ENCODE results near the gene SPNS2.

GRCh38 chr17:4554441-4554996 is 55.8 kb downstream of the SPNS2 start:
- TF ChIP-seq, protein P1, sequence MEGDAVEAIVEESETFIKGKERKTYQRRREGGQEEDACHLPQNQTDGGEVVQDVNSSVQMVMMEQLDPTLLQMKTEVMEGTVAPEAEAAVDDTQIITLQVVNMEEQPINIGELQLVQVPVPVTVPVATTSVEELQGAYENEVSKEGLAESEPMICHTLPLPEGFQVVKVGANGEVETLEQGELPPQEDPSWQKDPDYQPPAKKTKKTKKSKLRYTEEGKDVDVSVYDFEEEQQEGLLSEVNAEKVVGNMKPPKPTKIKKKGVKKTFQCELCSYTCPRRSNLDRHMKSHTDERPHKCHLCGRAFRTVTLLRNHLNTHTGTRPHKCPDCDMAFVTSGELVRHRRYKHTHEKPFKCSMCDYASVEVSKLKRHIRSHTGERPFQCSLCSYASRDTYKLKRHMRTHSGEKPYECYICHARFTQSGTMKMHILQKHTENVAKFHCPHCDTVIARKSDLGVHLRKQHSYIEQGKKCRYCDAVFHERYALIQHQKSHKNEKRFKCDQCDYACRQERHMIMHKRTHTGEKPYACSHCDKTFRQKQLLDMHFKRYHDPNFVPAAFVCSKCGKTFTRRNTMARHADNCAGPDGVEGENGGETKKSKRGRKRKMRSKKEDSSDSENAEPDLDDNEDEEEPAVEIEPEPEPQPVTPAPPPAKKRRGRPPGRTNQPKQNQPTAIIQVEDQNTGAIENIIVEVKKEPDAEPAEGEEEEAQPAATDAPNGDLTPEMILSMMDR (IDR thresholded peaks at IDR 0.05), result no peak
- no peak for TF ChIP-seq EZH2 (IDR thresholded peaks at IDR 0.05; ENCODE audit: borderline replicate concordance, insufficient read depth, low read depth, low read length, poor library complexity, severe bottlenecking)

Data from B cell (primary cell).